Measurements from ENCODE around the gene BSG.

Gene BSG

GRCh38 chr19:540867-541637 lies 31.3 kb upstream of the BSG start:
- DNase-seq = no peak

DNA sequence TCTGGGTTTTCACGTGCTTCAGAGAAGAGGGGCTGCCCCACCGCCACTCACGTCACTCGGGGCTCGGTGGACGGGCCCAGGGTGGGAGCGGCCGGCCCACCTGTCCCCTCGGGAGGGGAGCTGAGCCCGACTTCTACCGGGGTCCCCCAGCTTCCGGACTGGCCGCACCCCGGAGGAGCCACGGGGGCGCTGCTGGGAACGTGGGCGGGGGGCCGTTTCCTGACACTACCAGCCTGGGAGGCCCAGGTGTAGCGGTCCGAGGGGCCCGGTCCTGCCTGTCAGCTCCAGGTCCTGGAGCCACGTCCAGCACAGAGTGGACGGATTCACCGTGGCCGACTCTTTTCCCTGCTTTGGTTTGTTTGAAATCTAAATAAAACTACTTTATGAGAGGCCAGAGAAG lies 30.7 kb upstream of the BSG start:
- no peak for DNase-seq

- DNase-seq = no peak
Observed at GRCh38 chr19:542173-542866, 30.1 kb upstream of the BSG start.

DNA sequence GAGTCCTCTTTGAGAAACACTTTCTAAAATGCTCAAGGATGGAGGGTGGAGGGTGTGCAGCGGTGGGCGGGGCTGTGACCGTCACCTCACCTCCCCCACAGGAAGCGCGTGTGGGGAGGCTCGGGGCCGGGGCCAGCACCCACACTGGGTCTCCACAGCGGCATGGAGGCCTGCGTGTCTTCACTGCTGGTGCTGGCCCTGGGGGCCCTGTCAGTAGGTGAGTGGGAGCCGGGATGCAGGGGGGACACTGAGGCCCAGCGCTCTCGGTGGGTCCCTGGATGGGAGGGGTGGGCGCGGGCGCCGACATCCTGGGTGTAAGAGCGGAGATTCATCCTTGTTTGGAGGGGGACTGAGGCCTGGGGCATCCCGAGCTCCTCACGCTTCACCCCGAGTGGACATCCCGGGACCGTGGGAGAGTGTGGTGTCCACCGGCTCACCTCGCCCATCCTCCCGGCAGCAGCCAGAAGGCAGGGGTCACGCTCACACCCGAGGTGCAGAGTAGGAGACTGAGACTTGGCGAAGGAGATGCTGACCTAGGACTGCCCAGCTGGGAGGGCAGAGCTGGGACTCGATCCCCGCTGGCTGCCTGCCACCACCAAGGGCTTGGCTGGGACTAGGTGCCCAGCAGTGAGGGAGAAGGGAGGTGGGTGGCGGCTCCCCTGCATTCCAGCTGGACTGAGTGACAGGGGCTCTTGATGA lies 28.3 kb upstream of the BSG start, which contains the start of gene GZMM:
TSS of gene GZMM (plus strand) at position 144 of the 699 bp plus-strand sequence. CDS start at position 163, 19 bp downstream.
- DNase-seq = peak; percentile 77

- no peak for DNase-seq
Observed at GRCh38 chr19:547117-547516, 25.3 kb upstream of the BSG start.

- DNase-seq = no peak
Observed at GRCh38 chr19:547836-548720, 24.3 kb upstream of the BSG start.

GRCh38 chr19:548886-549830 lies 23.2 kb upstream of the BSG start:
- no peak for DNase-seq

- DNase-seq = no peak
Observed at GRCh38 chr19:554817-555216, 17.6 kb upstream of the BSG start.

- DNase-seq = no peak
Observed at GRCh38 chr19:555474-555808, 17.0 kb upstream of the BSG start.

DNA sequence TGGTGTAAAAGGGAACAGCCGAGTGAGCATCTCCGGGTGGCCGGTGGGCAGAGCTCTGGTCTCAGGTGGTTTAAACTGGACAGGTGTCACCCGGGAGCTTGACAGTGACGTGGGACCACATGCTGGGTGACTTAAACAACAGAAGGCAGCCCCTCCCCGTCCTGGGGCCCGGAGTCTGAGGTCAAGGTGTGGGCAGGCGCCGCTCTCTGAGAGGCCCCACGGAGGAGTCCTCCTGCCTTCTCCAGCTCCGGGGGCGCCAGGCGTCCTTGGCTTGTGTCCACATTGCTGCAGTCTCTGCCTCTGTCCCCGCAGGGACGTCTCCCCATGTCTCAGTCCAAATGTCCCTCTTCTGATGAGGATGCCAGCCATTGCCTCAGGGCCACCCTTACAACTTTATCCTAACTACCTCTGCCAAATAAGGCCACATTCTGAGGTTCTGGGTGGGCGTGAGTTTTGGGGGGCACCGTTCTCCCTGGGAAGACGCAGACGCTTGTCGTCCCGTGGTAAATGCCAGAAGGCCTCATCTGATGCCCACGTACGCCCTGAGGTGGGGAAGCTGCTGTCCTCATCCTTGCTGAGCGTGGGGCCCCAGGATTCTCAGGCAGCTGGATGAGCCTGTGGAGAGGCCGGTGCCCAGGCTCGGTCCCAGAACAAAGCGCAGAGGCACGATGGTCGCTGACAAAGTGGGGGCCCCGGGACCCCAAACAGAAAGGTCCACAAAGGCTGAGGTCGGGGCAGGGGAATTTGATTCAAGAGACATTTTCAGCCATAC lies 15.6 kb upstream of the BSG start:
- DNase-seq = no peak

DNA sequence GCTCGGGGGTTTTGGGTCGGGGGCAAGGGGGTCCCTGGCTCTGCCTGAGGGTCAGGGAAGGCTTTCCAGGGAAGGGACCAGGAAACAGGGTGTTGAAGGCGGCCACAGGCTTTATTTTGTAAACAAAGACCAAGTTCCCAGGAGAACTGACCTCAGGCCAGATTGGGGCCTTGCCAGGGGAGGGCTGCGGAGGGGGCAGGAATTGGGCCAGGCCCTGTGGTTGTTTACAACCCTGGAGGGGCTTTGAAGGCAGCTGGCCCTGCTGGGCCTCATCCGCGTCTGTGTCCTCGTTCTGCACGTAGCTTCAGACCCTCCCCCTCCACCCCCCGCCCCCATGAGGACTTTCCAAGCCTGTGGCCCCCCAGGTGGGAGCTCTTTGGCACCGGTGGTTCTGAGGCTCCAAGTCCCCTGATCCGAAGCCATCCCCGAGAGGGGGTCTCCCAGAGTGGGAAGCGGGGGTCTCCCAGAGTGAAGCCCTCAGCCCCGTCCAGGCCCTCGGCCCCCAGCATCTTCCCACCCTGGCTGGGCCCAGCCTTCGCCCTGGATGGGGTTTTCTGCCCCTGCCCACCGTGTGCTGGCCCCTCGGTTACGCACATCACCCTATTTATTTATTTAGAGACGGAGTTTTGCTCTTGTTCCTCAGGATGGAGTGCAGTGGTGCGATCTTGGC lies 13.5 kb upstream of the BSG start:
- DNase-seq = no peak

DNA sequence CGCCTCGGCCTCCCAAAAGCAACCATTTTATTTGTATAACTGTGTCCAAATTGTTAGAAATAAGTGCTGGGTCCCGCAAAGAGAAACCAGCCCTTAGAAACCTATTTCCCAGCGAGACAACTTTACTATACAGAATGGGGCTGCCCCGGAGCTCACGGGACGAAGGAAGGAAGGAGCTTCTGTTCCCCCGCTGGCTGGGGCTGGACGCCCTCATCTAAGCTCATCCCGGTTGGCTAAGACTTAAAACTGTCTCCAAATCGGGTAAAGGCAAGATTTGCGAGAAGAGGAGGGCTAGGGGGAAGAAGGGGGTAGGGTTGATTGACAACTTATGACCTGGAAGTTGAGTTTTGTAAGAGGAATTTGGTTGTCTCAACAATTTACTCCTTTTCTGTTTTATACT lies 12.3 kb upstream of the BSG start:
- DNase-seq = no peak

- DNase-seq = no peak
Observed at GRCh38 chr19:566403-566802, 6.0 kb upstream of the BSG start.

- no peak for DNase-seq
Observed at GRCh38 chr19:566844-567243, 5.6 kb upstream of the BSG start.

DNA sequence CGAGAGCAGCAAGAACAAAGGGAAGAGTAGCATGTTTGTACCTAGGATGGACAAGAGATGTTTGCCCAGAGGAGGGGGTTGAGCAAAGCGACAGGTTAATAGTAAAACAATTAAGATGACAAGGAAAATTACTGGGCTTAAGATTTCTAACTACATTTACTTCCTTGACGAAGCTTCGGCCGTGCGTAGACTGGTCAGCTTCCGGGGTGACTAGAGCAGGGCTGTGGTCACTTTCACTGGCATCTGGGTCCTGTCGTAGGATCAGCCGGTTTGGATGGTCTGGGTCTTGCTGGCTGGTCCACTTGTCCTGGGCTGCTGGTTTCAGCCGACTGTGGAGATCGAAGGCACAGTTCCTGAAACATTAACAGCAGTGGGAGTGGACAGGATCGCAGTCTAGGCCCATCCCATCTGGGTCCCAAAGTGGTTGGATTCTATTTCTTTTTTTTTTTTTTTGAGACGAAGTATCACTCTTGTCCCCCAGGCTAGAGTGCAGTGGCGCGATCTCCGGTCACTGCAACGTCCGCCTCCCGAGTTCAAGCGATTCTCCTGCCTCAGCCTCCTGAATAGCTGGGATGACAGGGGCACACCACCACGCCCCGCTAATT lies 5.0 kb upstream of the BSG start:
- DNase-seq = no peak

DNA sequence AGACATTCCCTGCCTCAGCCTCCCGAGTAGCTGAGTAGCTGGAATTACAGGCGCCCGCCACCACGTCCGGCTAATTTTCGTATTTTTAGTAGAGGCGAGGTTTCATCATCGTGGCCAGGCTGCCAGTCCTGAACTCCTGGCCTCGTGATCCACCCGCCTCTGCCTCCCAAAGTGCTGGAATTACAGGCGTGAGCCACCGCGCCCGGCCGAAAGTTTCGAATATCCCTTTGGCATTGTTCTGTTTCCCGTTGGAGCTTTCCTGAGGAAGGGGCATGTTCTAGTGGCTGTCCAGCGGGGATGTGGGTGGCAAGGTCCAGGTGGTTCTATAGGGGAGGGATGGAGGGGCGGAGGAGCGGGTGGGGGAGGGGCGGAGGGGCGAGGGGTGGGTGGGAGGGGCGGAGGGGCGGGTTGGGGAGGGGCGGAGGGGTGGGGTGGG lies 2.1 kb upstream of the BSG start:
- DNase-seq = no peak

DNA sequence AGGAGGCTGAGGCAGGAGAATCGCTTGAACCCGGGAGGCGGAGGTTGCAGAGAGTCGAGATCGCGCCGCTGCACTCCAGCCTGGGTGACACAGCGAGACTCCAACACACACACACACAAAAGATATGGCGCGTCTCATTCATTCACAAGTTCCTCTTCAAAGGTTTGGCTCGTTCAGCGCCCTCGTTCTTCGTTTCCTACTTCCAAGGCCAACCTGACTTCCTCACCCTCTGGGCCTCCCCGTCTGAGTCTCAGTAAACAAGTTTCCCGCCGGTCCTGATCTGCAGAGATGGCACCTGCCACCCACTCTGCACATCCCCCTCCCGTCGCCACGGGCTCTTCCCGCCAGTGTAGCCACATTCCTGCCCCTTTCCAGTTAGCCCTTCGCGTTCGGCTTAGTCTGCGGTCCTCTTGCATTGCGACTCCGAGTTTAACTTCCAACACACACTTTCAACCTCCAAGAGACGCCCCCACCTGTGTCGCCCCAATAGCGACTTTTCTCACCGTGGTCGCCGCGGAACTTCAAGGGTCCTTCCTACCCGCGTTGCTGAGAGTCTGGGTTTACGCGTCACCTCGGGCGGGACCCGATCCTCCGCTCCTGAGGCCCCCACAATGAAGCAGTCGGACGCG lies 1.3 kb upstream of the BSG start:
- peak; percentile 40 for DNase-seq

DNA sequence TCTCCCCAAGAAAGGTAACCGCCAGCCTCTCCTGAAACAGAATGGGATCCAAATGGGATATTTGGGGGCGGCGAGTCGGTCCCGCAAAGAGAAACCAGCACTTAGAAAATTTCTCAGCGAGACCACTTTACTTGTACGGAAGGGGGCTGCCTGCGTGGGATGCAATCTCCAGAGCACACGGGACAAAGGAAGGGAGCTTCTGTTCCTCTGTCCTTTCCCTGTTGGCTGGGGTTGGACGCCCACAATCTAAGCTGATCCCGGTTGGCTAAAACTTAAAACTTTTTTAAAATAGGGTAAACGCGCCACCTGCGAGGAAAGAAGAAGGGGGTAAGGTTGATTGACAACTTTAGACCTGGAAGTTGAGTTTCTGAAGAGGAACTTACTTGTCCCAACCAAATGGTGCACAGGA lies 826 bp upstream of the BSG start:
- no peak for DNase-seq

GRCh38 chr19:572743-573518 lies 535 bp downstream of the BSG start:
- DNase-seq = no peak
